HepG2 (cell line): Measurements from ENCODE around the gene HNRNPR. TPM values are rescaled to one million over a fixed set of nuclear protein-coding genes. Genes with fewer than 3 reads are reported as not detected.
A peak's percentile ranks its signal among the peaks of the same experiment; 100 is the strongest.

Experiments
- ERF ChIP-seq: IDR thresholded peaks from 2 replicates; pipeline ENCODE4 v1.6.1; 2018; ENCODE audit warnings: missing biosample characterization, missing genetic modification reagents
- GABPA ChIP-seq, 2 experiments: IDR thresholded peaks; 2 replicates each; pipeline ENCODE4 v1.6.1; 2011 to 2016; ENCODE audit warnings: low read depth in 2 of 2, low read length in 1 of 2, missing biosample characterization in 1 of 2, missing genetic modification characterization in 1 of 2
- KAT2B ChIP-seq: fragments of 150-350 bp; IDR thresholded peaks from 2 replicates; pipeline ENCODE4 v1.6.1; 2014; ENCODE audit warnings: low read depth, low read length, borderline replicate concordance
- KLF9 ChIP-seq: IDR thresholded peaks from 2 replicates; pipeline ENCODE4 v1.6.1; 2016; ENCODE audit warnings: low read depth
- KMT2A ChIP-seq: sonication (generic); formaldehyde crosslinking; IDR thresholded peaks from 2 replicates; pipeline ENCODE4 v1.4.0; 2020; ENCODE audit warnings: missing genetic modification reagents
- RARG ChIP-seq: sonication (generic); formaldehyde crosslinking; IDR thresholded peaks from 2 replicates; pipeline ENCODE4 v1.4.0; 2020; ENCODE audit warnings: low read depth, mild to moderate bottlenecking, missing genetic modification reagents
- TRIM24 ChIP-seq: sonication (generic); formaldehyde crosslinking; IDR thresholded peaks from 2 replicates; pipeline ENCODE4 v1.8.0; 2022; ENCODE audit warnings: mild to moderate bottlenecking, missing genetic modification reagents
- WIZ ChIP-seq: sonication (generic); formaldehyde crosslinking; IDR thresholded peaks from 2 replicates; pipeline ENCODE4 v1.5.1; 2020; ENCODE audit warnings: mild to moderate bottlenecking, missing genetic modification reagents
- polyA plus RNA-seq, 8 experiments: library from polyadenylated mRNA; depleted of rRNA in 3 of 8; stranded (reverse) in 7 of 8; unstranded in 1 of 8; fragments of >200 nt; fragmentation: Illumina TruSeq in 4 of 8; extraction: Trizol in 4 of 8; gene quantifications; 2 replicates each; pipeline versions ENCODE4 v1.2.1 to v1.2.3, GENCODE V29; 2011 to 2016; ENCODE audit warnings: low read depth in 4 of 8, missing spikeins in 1 of 8, mixed read lengths in 1 of 8; ENCODE audit not compliant: insufficient read depth in 1 of 8
- total RNA-seq, 5 experiments: library from RNA; depleted of rRNA; stranded (reverse); fragments of >200 nt; fragmentation: Illumina TruSeq; extraction: Trizol; gene quantifications; 2 replicates each; pipeline ENCODE4 v1.2.3, GENCODE V29; 2016; ENCODE audit warnings: low read depth in 1 of 5
- TF ChIP-seq, protein P1 (sequence below): sonication (generic); formaldehyde crosslinking; IDR thresholded peaks from 2 replicates; pipeline ENCODE4 v1.5.0; 2020; ENCODE audit warnings: mild to moderate bottlenecking, missing genetic modification reagents
- TF ChIP-seq, protein P2 (sequence below): sonication (generic); formaldehyde crosslinking; IDR thresholded peaks from 2 replicates; pipeline ENCODE4 v1.9.0; 2021; ENCODE audit warnings: mild to moderate bottlenecking, missing genetic modification reagents
- TF ChIP-seq, protein P3 (sequence below): IDR thresholded peaks from 2 replicates; pipeline ENCODE4 v1.6.1; 2012; ENCODE audit warnings: inconsistent platforms
- TF ChIP-seq, protein P4 (sequence below): sonication (generic); formaldehyde crosslinking; conservative IDR thresholded peaks from 2 replicates; pipeline ENCODE4 v1.4.0; 2020; ENCODE audit warnings: missing genetic modification reagents

The HNRNPR gene
- total and polyA plus RNA-seq, 2 of the 13 experiments (the other 11 are each of a cell fraction or from before 2014, with no cell fraction given): 133 to 216 TPM

DNA sequence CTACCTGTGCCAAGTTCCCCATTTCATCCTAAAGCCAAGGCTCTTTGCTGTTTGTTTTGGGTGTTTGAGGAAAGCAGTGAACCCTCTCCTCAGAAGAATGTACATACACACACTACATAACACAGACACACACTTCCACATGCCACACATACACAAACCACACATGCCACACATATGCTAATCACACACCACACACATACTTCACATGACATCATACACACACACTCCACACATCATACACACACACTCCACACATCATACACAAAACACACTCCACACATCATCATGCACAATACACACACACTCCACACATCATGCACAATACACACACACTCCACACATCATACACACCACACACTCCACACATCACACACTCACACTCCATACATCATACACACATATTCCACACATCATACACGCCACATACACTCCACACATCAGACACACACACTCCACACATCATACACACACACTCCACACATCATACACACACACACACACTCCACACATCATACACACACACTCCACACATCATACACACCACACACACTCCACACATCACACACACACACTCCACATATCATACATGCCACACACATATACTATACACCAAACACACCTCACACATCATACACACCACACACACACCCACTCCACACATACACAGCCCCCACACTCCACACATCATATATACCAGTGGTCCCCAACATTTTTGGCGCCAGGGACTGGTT lies 48.2 kb upstream of the HNRNPR start (continued):
- TF ChIP-seq, protein P1, sequence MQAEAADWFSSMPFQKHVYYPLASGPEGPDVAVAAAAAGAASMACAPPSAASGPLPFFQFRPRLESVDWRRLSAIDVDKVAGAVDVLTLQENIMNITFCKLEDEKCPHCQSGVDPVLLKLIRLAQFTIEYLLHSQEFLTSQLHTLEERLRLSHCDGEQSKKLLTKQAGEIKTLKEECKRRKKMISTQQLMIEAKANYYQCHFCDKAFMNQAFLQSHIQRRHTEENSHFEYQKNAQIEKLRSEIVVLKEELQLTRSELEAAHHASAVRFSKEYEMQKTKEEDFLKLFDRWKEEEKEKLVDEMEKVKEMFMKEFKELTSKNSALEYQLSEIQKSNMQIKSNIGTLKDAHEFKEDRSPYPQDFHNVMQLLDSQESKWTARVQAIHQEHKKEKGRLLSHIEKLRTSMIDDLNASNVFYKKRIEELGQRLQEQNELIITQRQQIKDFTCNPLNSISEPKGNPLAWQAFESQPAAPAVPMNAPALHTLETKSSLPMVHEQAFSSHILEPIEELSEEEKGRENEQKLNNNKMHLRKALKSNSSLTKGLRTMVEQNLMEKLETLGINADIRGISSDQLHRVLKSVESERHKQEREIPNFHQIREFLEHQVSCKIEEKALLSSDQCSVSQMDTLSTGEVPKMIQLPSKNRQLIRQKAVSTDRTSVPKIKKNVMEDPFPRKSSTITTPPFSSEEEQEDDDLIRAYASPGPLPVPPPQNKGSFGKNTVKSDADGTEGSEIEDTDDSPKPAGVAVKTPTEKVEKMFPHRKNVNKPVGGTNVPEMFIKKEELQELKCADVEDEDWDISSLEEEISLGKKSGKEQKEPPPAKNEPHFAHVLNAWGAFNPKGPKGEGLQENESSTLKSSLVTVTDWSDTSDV (CRISPR knock-in tag): no peak
- TF ChIP-seq WIZ: no peak
- TF ChIP-seq TRIM24 (CRISPR knock-in tag): no peak
- no peak for TF ChIP-seq ERF
- no peak for TF ChIP-seq KAT2B
- no peak for TF ChIP-seq RARG (CRISPR knock-in tag)
- TF ChIP-seq, protein P2, sequence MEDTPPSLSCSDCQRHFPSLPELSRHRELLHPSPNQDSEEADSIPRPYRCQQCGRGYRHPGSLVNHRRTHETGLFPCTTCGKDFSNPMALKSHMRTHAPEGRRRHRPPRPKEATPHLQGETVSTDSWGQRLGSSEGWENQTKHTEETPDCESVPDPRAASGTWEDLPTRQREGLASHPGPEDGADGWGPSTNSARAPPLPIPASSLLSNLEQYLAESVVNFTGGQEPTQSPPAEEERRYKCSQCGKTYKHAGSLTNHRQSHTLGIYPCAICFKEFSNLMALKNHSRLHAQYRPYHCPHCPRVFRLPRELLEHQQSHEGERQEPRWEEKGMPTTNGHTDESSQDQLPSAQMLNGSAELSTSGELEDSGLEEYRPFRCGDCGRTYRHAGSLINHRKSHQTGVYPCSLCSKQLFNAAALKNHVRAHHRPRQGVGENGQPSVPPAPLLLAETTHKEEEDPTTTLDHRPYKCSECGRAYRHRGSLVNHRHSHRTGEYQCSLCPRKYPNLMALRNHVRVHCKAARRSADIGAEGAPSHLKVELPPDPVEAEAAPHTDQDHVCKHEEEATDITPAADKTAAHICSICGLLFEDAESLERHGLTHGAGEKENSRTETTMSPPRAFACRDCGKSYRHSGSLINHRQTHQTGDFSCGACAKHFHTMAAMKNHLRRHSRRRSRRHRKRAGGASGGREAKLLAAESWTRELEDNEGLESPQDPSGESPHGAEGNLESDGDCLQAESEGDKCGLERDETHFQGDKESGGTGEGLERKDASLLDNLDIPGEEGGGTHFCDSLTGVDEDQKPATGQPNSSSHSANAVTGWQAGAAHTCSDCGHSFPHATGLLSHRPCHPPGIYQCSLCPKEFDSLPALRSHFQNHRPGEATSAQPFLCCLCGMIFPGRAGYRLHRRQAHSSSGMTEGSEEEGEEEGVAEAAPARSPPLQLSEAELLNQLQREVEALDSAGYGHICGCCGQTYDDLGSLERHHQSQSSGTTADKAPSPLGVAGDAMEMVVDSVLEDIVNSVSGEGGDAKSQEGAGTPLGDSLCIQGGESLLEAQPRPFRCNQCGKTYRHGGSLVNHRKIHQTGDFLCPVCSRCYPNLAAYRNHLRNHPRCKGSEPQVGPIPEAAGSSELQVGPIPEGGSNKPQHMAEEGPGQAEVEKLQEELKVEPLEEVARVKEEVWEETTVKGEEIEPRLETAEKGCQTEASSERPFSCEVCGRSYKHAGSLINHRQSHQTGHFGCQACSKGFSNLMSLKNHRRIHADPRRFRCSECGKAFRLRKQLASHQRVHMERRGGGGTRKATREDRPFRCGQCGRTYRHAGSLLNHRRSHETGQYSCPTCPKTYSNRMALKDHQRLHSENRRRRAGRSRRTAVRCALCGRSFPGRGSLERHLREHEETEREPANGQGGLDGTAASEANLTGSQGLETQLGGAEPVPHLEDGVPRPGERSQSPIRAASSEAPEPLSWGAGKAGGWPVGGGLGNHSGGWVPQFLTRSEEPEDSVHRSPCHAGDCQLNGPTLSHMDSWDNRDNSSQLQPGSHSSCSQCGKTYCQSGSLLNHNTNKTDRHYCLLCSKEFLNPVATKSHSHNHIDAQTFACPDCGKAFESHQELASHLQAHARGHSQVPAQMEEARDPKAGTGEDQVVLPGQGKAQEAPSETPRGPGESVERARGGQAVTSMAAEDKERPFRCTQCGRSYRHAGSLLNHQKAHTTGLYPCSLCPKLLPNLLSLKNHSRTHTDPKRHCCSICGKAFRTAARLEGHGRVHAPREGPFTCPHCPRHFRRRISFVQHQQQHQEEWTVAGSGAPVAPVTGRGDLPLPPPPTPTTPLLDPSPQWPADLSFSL: peak; percentile 89
- no peak for TF ChIP-seq GABPA (IDR thresholded peaks at IDR 0.05; ENCODE audit: low read depth, low read length)
- TF ChIP-seq GABPA (CRISPR knock-in tag; IDR thresholded peaks at IDR 0.05; ENCODE audit: low read depth): no peak
- no peak for TF ChIP-seq KMT2A (CRISPR knock-in tag)
- TF ChIP-seq, protein P3, sequence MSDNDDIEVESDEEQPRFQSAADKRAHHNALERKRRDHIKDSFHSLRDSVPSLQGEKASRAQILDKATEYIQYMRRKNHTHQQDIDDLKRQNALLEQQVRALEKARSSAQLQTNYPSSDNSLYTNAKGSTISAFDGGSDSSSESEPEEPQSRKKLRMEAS: no peak
- TF ChIP-seq KLF9 (CRISPR knock-in tag): no peak
- TF ChIP-seq, protein P4, sequence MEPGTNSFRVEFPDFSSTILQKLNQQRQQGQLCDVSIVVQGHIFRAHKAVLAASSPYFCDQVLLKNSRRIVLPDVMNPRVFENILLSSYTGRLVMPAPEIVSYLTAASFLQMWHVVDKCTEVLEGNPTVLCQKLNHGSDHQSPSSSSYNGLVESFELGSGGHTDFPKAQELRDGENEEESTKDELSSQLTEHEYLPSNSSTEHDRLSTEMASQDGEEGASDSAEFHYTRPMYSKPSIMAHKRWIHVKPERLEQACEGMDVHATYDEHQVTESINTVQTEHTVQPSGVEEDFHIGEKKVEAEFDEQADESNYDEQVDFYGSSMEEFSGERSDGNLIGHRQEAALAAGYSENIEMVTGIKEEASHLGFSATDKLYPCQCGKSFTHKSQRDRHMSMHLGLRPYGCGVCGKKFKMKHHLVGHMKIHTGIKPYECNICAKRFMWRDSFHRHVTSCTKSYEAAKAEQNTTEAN (CRISPR knock-in tag): no peak
